Activated T-helper 1 cell treated with anti-CD3 and anti-CD28 coated beads, Interleukin-12 subunit alpha, Interleukin-12 subunit beta, Interleukin-2, Interleukin-4 antibody, amounts not matched to agents 30 ng/mL and 10 ng/mL and 1 ng/mL, durations not matched to agents 14 hours and 24 hours and 36 hours (primary cell): Measurements from ENCODE around the gene COL26A1. TPM values are rescaled to one million over a fixed set of nuclear protein-coding genes. Genes with fewer than 3 reads are reported as not detected.

ENCODE experiments used
- DNase-seq: peaks from one replicate; pipeline ENCODE4 v3.0.0; 2021; ENCODE audit warnings: low spot score
- H3K27ac Mint-ChIP-seq: one replicate; pipeline ENCODE4 v1.8.0; 2021; ENCODE audit warnings: mild to moderate bottlenecking, mixed read lengths
- H3K27me3 Mint-ChIP-seq: one replicate; pipeline ENCODE4 v1.8.0; 2022; ENCODE audit warnings: mild to moderate bottlenecking, moderate library complexity, mixed read lengths; ENCODE audit not compliant: insufficient read depth
- H3K36me3 Mint-ChIP-seq: one replicate; pipeline ENCODE4 v1.8.0; 2021; ENCODE audit warnings: low read depth, mixed read lengths
- H3K4me1 Mint-ChIP-seq: one replicate; pipeline ENCODE4 v1.8.0; 2021; ENCODE audit warnings: low read depth, mixed read lengths
- H3K4me3 Mint-ChIP-seq: one replicate; pipeline ENCODE4 v1.8.0; 2021; ENCODE audit warnings: mild to moderate bottlenecking, moderate library complexity, mixed read lengths
- H3K9me3 Mint-ChIP-seq: one replicate; pipeline ENCODE4 v1.8.0; 2021; ENCODE audit warnings: mixed read lengths
- intact Hi-C: fragments of 100-400 bp; cut with micrococcal nuclease; formaldehyde crosslinking; loops from one replicate; pipeline ENCODE4 v1.15.1; 2024
- total RNA-seq: library from RNA; stranded (reverse); gene quantifications from 2 replicates; pipeline ENCODE4 v1.2.3, GENCODE V29; 2022

The COL26A1 gene
- total RNA-seq, 1 donor from 2014 or later: not detected

GRCh38 chr7:101531726-101532357, 169.2 kb downstream of the COL26A1 start:
- H3K36me3 Mint-ChIP-seq: no peaks in the 10 kb centered on the region
- H3K9me3 Mint-ChIP-seq: no peaks in the 10 kb centered on the region
- intact Hi-C loops: no loop called here
- H3K4me3 Mint-ChIP-seq: no peak overlapping the region
- no peak for DNase-seq
- H3K27me3 Mint-ChIP-seq: no peaks in the 10 kb centered on the region
- no peak overlapping the region for H3K27ac Mint-ChIP-seq
- H3K4me1 Mint-ChIP-seq: no peaks in the 10 kb centered on the region

- H3K4me1 Mint-ChIP-seq: no peaks in the 10 kb centered on the region
Observed at GRCh38 chr7:101532400-101533102, 169.9 kb downstream of the COL26A1 start.

GRCh38 chr7:101533103-101533465, 170.4 kb downstream of the COL26A1 start:
- no peaks in the 10 kb centered on the region for H3K9me3 Mint-ChIP-seq
- H3K27me3 Mint-ChIP-seq: no peaks in the 10 kb centered on the region
- H3K27ac Mint-ChIP-seq: no peak overlapping the region
- H3K4me1 Mint-ChIP-seq: no peaks in the 10 kb centered on the region
- DNase-seq: no peak
- no peak overlapping the region for H3K4me3 Mint-ChIP-seq
- intact Hi-C loops: no loop called here
- H3K36me3 Mint-ChIP-seq: no peaks in the 10 kb centered on the region

More at GRCh38 chr7:101532400-101533102, 169.9 kb downstream of the COL26A1 start:
- Mint-ChIP-seq H3K27me3 (no peaks in the 10 kb centered on the region), H3K4me3 (no peak overlapping the region), H3K36me3 (no peaks in the 10 kb centered on the region), H3K9me3 (no peaks in the 10 kb centered on the region), H3K27ac (no peak overlapping the region)
- intact Hi-C loops: no loop called here
- no peak for DNase-seq

- no peaks in the 10 kb centered on the region for H3K9me3 Mint-ChIP-seq
- H3K27ac Mint-ChIP-seq: no peak overlapping the region
- no peaks in the 10 kb centered on the region for H3K36me3 Mint-ChIP-seq
- intact Hi-C loops: no loop called here
- H3K27me3 Mint-ChIP-seq: no peaks in the 10 kb centered on the region
- H3K4me3 Mint-ChIP-seq: no peak overlapping the region
- H3K4me1 Mint-ChIP-seq: no peaks in the 10 kb centered on the region
- DNase-seq: no peak
Observed at GRCh38 chr7:101534015-101534803, 171.5 kb downstream of the COL26A1 start.

DNA sequence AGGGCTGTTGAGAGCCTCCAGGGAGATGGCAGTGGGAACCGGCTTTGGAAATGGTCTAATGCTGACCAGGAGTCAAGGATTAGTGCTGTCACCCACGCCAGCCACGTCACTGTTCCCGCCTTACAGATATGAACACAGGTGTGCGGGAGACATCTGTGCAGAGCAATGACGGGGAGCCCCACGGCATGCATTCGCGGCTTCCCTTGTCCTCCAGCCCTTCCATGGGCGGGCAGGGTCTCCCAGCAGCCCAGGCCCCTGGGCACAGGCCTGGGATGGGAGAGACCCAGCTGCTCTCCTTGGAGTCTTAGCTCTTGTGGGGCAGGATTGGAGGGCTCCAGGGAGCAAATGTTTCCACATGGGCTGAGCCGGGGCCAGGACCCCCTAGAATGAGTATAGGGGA, 172.2 kb downstream of the COL26A1 start:
- H3K27ac Mint-ChIP-seq: no peak overlapping the region
- no peak for DNase-seq
- no peaks in the 10 kb centered on the region for H3K27me3 Mint-ChIP-seq
- H3K4me3 Mint-ChIP-seq: no peak overlapping the region
- intact Hi-C loops: no loop called here
- H3K36me3 Mint-ChIP-seq: no peaks in the 10 kb centered on the region
- H3K4me1 Mint-ChIP-seq: no peaks in the 10 kb centered on the region
- no peaks in the 10 kb centered on the region for H3K9me3 Mint-ChIP-seq

DNA sequence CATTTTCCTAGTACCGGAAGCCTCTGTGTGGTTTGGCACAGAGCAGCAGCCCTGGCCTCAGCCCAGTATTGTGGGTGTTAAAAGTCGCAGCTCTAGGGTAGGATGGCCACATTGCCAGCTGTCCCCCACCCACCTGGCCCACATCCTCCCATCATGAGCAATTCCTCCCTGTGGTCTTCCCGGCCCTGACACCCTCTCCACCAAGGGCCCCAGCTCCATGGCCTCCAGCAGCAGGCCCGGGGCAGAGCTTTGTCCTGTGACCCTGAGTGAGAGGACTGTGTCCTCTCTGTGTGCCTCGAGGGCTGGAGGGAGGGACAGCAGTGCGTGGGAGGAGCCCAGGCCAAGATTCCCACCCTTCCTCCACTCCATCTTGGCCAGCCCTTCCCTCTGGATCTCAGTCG, 172.7 kb downstream of the COL26A1 start:
- Mint-ChIP-seq H3K27me3 (no peaks in the 10 kb centered on the region), H3K4me3 (no peak overlapping the region), H3K27ac (no peak overlapping the region), H3K4me1 (no peaks in the 10 kb centered on the region), H3K9me3 (no peaks in the 10 kb centered on the region), H3K36me3 (no peaks in the 10 kb centered on the region)
- intact Hi-C loops: no loop called here
- no peak for DNase-seq

DNA sequence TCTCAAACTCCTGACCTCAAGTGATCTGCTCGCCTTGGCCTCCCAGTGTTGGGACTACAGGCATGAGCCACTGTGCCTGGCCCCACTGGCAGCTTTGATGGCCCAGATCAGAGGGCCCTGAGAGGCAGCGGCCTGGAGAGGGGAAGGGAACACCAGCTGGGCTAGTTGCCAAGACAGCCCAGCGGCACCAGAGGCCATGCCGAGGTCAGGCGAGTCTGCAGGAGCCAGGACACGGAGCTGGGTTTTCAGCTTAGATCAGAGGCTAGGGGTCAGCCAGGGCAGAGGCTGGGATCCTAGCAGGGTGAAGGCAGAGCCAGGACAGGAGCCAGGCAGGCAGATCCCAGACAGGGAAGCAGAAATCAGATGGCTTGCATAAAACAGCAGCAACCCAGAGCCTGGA, 173.6 kb downstream of the COL26A1 start:
- Mint-ChIP-seq H3K9me3 (no peaks in the 10 kb centered on the region), H3K36me3 (no peaks in the 10 kb centered on the region), H3K27ac (no peak overlapping the region), H3K4me1 (no peaks in the 10 kb centered on the region), H3K4me3 (no peak overlapping the region), H3K27me3 (no peaks in the 10 kb centered on the region)
- no peak for DNase-seq
- intact Hi-C loops: no loop called here

DNA sequence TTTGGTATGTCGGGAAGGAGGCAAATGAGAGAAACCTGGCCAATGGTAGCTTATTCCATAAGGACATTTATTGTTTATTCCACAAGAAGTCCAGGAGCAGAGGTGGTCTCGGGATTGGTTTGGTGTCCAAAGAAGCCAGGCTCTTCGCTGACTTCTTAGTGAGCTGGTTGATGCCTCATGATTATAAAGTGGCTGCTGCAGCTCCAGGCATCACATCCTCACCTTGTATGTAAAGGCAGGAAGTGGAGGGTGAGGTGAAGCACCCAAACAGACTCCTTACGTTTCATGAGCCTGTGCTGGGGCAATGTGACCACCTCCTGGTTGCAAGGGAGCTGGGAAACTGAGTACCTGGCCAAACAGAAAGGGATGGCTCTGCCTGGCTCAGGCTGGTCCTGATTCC, 174.0 kb downstream of the COL26A1 start:
- no peaks in the 10 kb centered on the region for H3K36me3 Mint-ChIP-seq
- no peaks in the 10 kb centered on the region for H3K9me3 Mint-ChIP-seq
- no peaks in the 10 kb centered on the region for H3K4me1 Mint-ChIP-seq
- no peak for DNase-seq
- no peak overlapping the region for H3K4me3 Mint-ChIP-seq
- H3K27me3 Mint-ChIP-seq: no peaks in the 10 kb centered on the region
- no peak overlapping the region for H3K27ac Mint-ChIP-seq
- intact Hi-C loops: no loop called here

GRCh38 chr7:101537205-101537604, 174.5 kb downstream of the COL26A1 start:
- no peak overlapping the region for H3K27ac Mint-ChIP-seq
- intact Hi-C loops: no loop called here
- no peaks in the 10 kb centered on the region for H3K4me1 Mint-ChIP-seq

GRCh38 chr7:101537935-101538595, 175.4 kb downstream of the COL26A1 start:
- no peaks in the 10 kb centered on the region for H3K36me3 Mint-ChIP-seq
- no peak overlapping the region for H3K4me3 Mint-ChIP-seq
- H3K4me1 Mint-ChIP-seq: no peaks in the 10 kb centered on the region
- intact Hi-C loops: no loop called here
- no peak overlapping the region for H3K27ac Mint-ChIP-seq
- no peak for DNase-seq
- no peaks in the 10 kb centered on the region for H3K27me3 Mint-ChIP-seq
- no peaks in the 10 kb centered on the region for H3K9me3 Mint-ChIP-seq

More at GRCh38 chr7:101537205-101537604, 174.5 kb downstream of the COL26A1 start:
- no peaks in the 10 kb centered on the region for H3K36me3 Mint-ChIP-seq
- DNase-seq: no peak
- no peaks in the 10 kb centered on the region for H3K9me3 Mint-ChIP-seq
- no peak overlapping the region for H3K4me3 Mint-ChIP-seq
- no peaks in the 10 kb centered on the region for H3K27me3 Mint-ChIP-seq

DNA sequence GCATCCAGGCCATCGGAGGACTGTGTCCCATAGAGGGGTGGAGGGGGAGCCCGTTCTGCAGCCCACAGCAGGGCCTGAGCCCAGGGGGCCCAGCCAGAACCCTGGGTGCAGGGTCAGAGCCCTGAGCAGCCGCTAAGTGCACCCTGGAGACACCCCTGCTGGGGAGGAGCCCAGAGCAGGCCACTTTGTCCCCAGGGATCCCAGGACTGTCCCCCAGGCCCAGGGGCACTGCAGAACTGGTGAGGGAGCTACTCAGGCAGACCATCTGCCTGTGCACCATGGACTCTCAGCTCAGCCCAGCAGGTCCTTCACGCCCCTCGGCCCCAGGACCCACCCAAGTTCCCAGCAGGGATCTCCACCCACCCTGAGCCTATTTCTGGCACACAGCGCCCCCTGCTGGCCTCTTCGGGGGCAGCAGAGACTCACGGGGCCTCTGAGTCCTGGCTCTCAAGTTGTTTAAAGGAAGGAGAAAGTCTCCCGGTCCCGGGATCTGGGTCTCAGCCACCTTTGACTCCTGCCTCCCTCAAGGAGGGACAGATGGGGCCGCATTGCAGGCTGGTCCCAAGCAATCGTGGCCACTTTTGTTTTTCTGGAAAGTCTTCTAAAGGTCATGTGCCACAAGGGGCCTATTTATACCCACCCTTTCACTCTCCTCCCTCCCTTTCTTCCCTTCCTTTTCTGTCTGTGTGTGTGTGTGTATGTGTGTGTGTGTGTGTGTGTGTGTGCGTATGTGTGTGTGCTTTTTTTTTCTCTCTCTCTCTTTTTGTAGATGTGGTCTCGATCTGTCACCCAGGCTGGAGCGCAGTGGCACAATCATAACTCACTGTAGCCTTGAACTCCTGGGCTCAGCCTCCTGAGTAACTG, 176.2 kb downstream of the COL26A1 start:
- H3K36me3 Mint-ChIP-seq: no peaks in the 10 kb centered on the region
- peak; percentile 31 for DNase-seq
- H3K9me3 Mint-ChIP-seq: no peaks in the 10 kb centered on the region
- no peaks in the 10 kb centered on the region for H3K27me3 Mint-ChIP-seq
- H3K27ac Mint-ChIP-seq: no peak overlapping the region
- no peak overlapping the region for H3K4me3 Mint-ChIP-seq
- intact Hi-C loops: no loop called here
- no peaks in the 10 kb centered on the region for H3K4me1 Mint-ChIP-seq

DNA sequence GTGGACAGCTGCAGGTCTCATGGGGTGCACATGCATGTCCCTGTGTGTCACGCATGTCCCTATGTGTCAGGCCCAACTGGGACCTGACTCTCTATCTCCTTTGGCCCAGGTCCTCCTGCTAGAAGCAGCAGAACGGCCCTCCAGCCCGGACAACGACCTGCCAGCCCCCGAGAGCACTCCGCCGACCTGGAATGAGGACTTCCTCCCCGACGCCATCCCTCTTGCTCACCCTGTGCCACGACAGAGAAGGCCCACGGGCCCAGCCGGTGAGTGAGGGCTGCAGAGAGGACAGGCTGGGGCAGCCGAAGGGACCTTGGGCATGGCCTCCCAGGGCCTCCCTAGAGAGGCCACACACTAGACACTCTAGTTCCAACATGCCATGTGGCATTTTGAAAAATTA, 177.1 kb downstream of the COL26A1 start:
- Mint-ChIP-seq H3K27me3 (no peaks in the 10 kb centered on the region), H3K36me3 (no peaks in the 10 kb centered on the region), H3K4me1 (no peaks in the 10 kb centered on the region), H3K9me3 (no peaks in the 10 kb centered on the region), H3K4me3 (no peak overlapping the region), H3K27ac (no peak overlapping the region)
- intact Hi-C loops: no loop called here
- no peak for DNase-seq
